OCI-LY7 (cell line): Measurements from ENCODE around the gene CSF2RB. TPM values are rescaled to one million over a fixed set of nuclear protein-coding genes. Genes with fewer than 3 reads are reported as not detected.

Experiments
- BruUV-seq: library from RNA; stranded (reverse); fragments of 400-500 nt; replicated peaks from 2 replicates; lab custom pipeline; 2021; lab: Mats Ljungman, UMichigan
- CTCF ChIA-PET: fragments of 300-600 bp; sonication (Branson Sonifier 250); formaldehyde crosslinking; loops from one replicate; lab custom pipeline; 2022; ENCODE audit warnings: antibody characterized with exemption; ENCODE audit not compliant: unreplicated experiment; lab: Charles Lee
- POLR2A ChIA-PET: fragments of 300-600 bp; sonication (Branson Sonifier 250); formaldehyde crosslinking; loops from one replicate; lab custom pipeline; 2022; ENCODE audit warnings: antibody characterized with exemption; lab: Charles Lee
- DNase-seq: peaks from one replicate; pipeline ENCODE4 v3.0.0-alpha.2; 2015; ENCODE audit warnings: low spot score
- H2AFZ ChIP-seq: fragments of 200-600 bp; sonication (generic), shearing (Covaris generic); 2 replicates; pipeline ENCODE4 v1.6.1; 2014; ENCODE audit warnings: mild to moderate bottlenecking, antibody characterized with exemption, low read length, moderate library complexity
- H3K27ac ChIP-seq: fragments of 200-600 bp; sonication (generic); 2 replicates; pipeline ENCODE4 v1.5.1; 2014; ENCODE audit warnings: mixed run types, low read depth, mild to moderate bottlenecking, moderate library complexity, low read length, inconsistent platforms; ENCODE audit not compliant: poor library complexity, severe bottlenecking
- H3K36me3 ChIP-seq: fragments of 200-600 bp; sonication (generic); 2 replicates; pipeline ENCODE4 v1.6.1; 2014; ENCODE audit warnings: mild to moderate bottlenecking, antibody characterized with exemption, low read length, moderate library complexity, mixed read lengths; ENCODE audit not compliant: insufficient read depth
- H3K4me1 ChIP-seq: fragments of 200-600 bp; sonication (generic); 2 replicates; pipeline ENCODE4 v1.5.1; 2014; ENCODE audit warnings: mild to moderate bottlenecking, low read length; ENCODE audit not compliant: insufficient read depth, poor library complexity, severe bottlenecking
- H3K4me2 ChIP-seq: fragments of 200-600 bp; sonication (generic); 2 replicates; pipeline ENCODE4 v1.6.1; 2014; ENCODE audit warnings: mild to moderate bottlenecking, low read length
- H3K4me3 ChIP-seq: fragments of 200-600 bp; sonication (generic); 2 replicates; pipeline ENCODE4 v1.5.1; 2014; ENCODE audit warnings: mild to moderate bottlenecking, low read depth, low read length; ENCODE audit not compliant: poor library complexity, severe bottlenecking
- H3K79me2 ChIP-seq: fragments of 200-600 bp; sonication (generic); 2 replicates; pipeline ENCODE4 v1.6.1; 2016; ENCODE audit warnings: low read depth, mild to moderate bottlenecking, low read length, moderate library complexity, mixed read lengths; ENCODE audit not compliant: insufficient read depth
- H3K9me2 ChIP-seq: fragments of 200-600 bp; sonication (generic); 2 replicates; pipeline ENCODE4 v1.6.1; 2016; ENCODE audit warnings: mild to moderate bottlenecking, low read length, mixed read lengths; ENCODE audit not compliant: insufficient read depth
- H3K9me3 ChIP-seq: fragments of 200-600 bp; sonication (generic); 2 replicates; pipeline ENCODE4 v1.6.1; 2014; ENCODE audit warnings: mild to moderate bottlenecking, mixed run types, low read length, mixed read lengths
- H4K20me1 ChIP-seq: fragments of 200-600 bp; sonication (generic); 2 replicates; pipeline ENCODE4 v1.6.1; 2014; ENCODE audit warnings: mild to moderate bottlenecking, antibody characterized with exemption, low read length, moderate library complexity, mixed read lengths; ENCODE audit not compliant: insufficient read depth
- CTCF ChIP-seq: fragments of 200-600 bp; sonication (generic); conservative IDR thresholded peaks from 2 replicates; pipeline ENCODE4 v1.5.1; 2014; ENCODE audit warnings: mild to moderate bottlenecking, antibody characterized with exemption, low read length, moderate library complexity, mixed read lengths
- EZH2phosphoT487 ChIP-seq: fragments of 200-600 bp; sonication (generic); IDR thresholded peaks from 2 replicates; pipeline ENCODE4 v1.6.1; 2018; ENCODE audit warnings: low read depth, borderline replicate concordance, mild to moderate bottlenecking, mixed run types, antibody characterized with exemption, low read length, moderate library complexity, mixed read lengths
- intact Hi-C: fragments of 100-400 bp; cut with micrococcal nuclease; formaldehyde crosslinking; loops from one replicate; pipeline ENCODE4 v1.10.0; 2022; ENCODE audit not compliant: unreplicated experiment
- total RNA-seq, 2 experiments: library from RNA; depleted of rRNA in 1 of 2; stranded (reverse); fragments of >200 nt in 1 of 2; shearing (Covaris generic) in 1 of 2; gene quantifications; 2 replicates each; pipeline ENCODE4 v1.2.3, GENCODE V29; 2014 to 2022

The CSF2RB gene
- total RNA-seq, 2 experiments from 2014 or later: 6.2 to 23.4 TPM

- intact Hi-C loops: no loop called here
- H3K4me1 ChIP-seq: no peaks in the 10 kb centered on the region
- H3K4me2 ChIP-seq: no peak overlapping the region
- peaks cover 60% of the 10 kb centered on the region for H3K36me3 ChIP-seq
- no peaks in the 10 kb centered on the region for H3K9me2 ChIP-seq
- H4K20me1 ChIP-seq: no peaks in the 10 kb centered on the region
- no peak overlapping the region for H3K4me3 ChIP-seq
- no peak for DNase-seq
- ChIA-PET CTCF (no interaction called here), POLR2A (no interaction called here)
- TF ChIP-seq CTCF: no peak
- no peak for TF ChIP-seq EZH2phosphoT487
- no peaks in the 10 kb centered on the region for H3K9me3 ChIP-seq
- H3K27ac ChIP-seq: no peak overlapping the region
- no peak overlapping the region for H2AFZ ChIP-seq
- BruUV-seq: no TSS peak
- H3K79me2 ChIP-seq: no peaks in the 10 kb centered on the region
Measured at GRCh38 chr22:36874309-36874696, 39.1 kb upstream of the CSF2RB start.

- intact Hi-C loops: no loop called here
- Histone ChIP-seq H3K4me2 (no peak overlapping the region), H2AFZ (no peak overlapping the region), H3K79me2 (no peaks in the 10 kb centered on the region), H3K4me3 (no peak overlapping the region), H3K27ac (no peak overlapping the region), H3K9me3 (no peaks in the 10 kb centered on the region), H3K4me1 (no peaks in the 10 kb centered on the region), H3K36me3 (peaks cover 60% of the 10 kb centered on the region), H4K20me1 (no peaks in the 10 kb centered on the region), H3K9me2 (no peaks in the 10 kb centered on the region)
- no peak for TF ChIP-seq CTCF
- no peak for TF ChIP-seq EZH2phosphoT487
- no TSS peak for BruUV-seq
- CTCF ChIA-PET: no interaction called here
- POLR2A ChIA-PET: no interaction called here
- no peak for DNase-seq
Measured at GRCh38 chr22:36874736-36875135, 38.7 kb upstream of the CSF2RB start.

GRCh38 chr22:36875741-36876140, 37.7 kb upstream of the CSF2RB start:
- Histone ChIP-seq H3K27ac (no peak overlapping the region), H3K4me1 (no peaks in the 10 kb centered on the region), H3K9me2 (no peaks in the 10 kb centered on the region), H3K9me3 (no peaks in the 10 kb centered on the region), H3K36me3 (peaks cover 51% of the 10 kb centered on the region), H3K4me3 (no peak overlapping the region), H3K4me2 (no peak overlapping the region), H2AFZ (no peak overlapping the region), H3K79me2 (no peaks in the 10 kb centered on the region), H4K20me1 (no peaks in the 10 kb centered on the region)
- no peak for DNase-seq
- BruUV-seq: no TSS peak
- ChIA-PET CTCF (no interaction called here), POLR2A (no interaction called here)
- no peak for TF ChIP-seq EZH2phosphoT487
- no peak for TF ChIP-seq CTCF
- intact Hi-C loops: no loop called here
